Fibroblast of upper back skin (primary cell): ENCODE data around the gene LCMT1.

Source experiments
- DNase-seq: peaks from one replicate; pipeline ENCODE4 v3.0.0-alpha.2; 2013

Gene LCMT1

DNA sequence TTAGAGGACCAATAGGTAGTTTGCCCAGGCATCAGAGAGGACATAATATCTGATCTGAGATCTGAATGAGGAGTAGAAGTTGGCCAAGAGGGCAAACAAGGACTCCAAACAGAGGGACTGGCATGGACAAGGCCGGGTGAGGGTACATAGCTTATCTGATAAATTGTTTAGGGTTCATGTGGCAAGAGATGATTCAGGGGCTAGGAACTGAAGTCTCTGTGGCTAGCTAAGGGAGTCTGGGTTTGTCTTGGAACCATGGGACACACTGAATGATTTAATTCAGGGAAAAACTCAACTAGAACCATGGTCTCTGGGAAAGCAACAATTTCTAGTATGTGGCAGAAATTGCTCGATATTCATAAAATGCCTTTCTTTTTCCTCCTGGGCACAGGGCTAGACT, 101.1 kb downstream of the LCMT1 start:
- no peak for DNase-seq

DNA sequence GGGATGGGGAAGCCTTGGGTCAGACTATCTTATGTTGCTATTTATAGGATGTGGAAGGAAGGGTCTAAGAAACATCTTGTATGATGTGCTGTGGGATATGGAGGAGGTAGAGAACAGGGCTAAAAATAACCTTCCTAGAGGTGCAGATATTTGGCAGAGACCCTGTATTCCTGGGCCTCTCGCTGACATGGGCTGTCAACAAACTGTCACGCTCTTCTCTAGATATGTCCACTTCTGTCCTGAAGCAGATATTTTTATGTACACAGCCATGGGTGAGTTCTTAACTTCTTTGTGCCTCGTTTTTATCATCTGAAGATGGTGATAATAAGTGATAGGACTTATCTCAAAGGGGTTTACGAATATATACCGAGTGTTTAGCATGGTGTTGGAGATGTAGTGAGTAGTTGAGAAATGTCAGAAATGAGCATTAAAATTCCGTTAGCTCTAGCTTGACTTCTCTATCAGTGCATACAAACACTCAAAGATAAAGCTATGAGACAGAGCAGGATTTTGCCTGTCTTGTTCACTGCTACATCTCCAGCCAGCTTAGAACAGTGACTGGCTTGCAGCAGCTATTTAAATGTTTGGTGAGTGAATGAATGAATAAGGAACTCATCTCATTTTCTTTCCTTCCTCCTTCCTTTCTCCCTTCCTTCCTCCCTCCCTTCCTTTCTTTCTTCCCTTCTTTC, 102.3 kb downstream of the LCMT1 start:
- DNase-seq = no peak

DNA sequence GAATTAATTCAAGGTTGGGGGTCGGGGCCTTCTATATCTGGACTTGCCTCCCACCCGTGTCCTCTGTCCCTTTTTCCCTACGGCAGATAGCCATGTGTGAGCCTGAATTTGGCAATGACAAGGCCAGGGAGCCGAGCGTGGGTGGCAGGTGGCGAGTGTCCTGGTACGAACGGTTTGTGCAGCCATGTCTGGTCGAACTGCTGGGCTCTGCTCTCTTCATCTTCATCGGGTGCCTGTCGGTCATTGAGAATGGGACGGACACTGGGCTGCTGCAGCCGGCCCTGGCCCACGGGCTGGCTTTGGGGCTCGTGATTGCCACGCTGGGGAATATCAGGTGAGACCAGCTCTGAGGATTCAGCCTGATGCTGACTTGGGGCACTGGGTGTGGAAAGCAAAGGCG, 105.6 kb downstream of the LCMT1 start:
- no peak for DNase-seq

DNA sequence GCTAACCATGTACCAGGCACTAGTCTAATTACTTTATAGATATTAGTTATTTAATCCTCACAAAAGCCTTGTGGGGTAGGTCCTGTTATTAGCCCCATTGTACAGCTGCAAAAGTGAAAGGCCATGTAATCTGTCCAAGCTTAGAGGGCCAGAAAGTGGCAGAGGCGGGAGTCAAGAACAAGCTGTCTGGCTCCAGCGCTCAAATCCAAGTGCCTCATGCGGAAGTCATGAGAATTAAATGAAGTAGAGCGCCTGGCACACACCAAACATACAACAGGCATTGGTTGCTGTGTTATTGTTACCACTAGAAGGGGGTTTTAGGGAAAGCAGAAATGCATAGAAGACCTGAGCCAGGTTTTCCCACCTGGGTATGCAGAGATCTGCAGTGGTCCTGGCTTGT, 106.4 kb downstream of the LCMT1 start:
- no peak for DNase-seq

DNA sequence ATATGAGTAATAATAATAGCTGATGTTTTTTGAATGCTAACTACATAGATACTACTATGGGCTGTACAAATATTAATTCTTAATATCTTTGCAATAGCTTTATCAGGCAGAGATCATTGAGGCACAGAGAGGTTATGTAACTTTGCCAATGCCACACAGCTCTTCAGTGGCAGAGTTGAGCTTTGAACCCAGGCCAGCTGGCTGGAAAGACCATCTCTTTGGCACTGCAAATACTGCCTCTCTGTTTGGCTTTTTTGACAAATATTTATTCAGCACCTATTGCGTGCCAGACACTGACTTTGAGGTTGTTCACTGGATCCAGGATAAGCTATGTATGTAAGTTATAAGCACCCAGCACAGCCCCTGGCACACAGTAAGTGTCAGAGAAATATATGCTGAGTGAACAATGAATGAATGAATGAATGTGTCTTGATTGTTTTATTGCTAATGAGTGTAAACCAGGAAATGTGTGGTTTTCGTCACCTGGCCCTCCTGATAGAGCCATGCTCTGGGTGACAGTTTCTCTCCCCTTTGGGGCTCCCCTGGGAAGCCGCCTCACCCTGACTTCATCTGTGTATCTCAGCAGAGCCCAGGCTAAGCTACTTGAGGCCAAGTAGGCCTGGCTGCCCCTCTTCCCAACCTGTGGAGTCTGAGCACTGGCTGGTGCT, 107.7 kb downstream of the LCMT1 start:
- DNase-seq = no peak

DNA sequence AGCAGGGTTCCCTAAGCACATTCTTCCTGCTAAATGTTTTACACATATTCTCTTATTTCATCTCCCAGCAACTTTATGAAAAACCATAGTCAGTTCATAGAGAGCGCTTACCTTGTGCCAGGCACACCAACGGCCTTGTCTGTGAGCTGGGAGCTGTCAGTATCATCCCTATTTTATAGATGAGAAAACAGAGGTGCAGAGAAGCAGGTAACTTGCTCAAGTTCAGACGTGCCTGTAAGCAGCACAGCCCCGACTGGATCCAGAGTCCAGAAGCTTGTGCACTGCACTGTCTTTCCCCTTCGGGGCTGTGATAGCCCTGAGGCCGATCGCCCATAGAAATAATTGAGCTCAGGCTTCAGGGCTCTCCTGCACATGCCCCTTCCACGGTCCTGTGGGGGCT, 111.4 kb downstream of the LCMT1 start:
- DNase-seq = no peak

DNA sequence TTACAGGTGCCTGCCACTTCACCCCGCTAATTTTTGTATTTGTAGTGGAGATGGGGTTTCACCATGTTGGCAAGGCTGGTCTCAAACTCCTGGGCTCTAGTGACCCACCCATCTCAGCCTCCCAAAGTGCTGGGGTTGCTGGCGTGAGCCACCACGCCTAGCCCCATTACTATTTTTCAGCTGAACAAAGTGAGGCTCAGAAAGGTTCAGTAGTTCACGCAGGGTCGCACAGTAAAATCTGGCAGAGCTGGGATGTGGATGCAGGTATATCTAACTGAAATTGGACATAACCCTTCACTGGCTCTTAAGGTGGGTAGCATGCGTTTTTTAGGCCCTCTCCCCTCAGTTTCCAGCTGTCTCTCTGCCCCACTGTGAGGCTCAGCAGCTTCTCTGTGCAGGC, 112.4 kb downstream of the LCMT1 start:
- DNase-seq = no peak

DNA sequence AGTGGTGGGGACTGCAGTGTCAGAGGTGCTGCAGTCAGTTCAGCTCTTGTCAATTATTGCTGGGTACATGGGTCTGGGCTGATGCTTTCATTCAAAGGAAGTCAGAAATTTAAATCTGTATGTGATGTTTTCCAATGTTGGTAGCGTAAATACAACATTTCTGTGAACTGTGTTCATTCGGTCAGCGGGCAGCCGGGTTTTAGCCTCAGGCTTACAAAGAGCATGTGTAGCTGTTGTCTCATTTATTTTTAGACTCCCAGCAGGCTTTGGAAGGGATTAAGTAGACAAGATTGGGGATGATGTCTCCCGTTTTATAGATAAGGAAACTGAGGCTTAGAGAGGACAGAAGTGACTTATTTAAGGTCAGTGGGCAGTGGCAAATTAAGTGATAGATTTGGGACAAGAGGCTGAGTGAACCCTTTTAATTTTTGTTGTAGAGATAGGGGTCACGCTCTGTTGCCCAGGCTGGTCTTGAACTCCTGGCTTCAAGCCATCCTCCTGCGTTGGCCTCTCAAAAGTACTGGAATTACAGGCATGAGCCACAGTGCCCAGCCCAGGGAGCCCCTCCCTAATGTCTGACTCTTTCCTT, 113.3 kb downstream of the LCMT1 start:
- no peak for DNase-seq
